ENCODE measurements around the gene MROH7.

- TF ChIP-seq POLR2A (IDR thresholded peaks at IDR 0.05; ENCODE audit: low read depth, low read length) (no peak), TAF1 (IDR thresholded peaks at IDR 0.05; ENCODE audit: low read depth, low read length) (no peak), POLR2AphosphoS5 (IDR thresholded peaks at IDR 0.05; ENCODE audit: low read depth, low read length) (no peak), SPI1 (IDR thresholded peaks at IDR 0.05; ENCODE audit: low read depth, low read length) (no peak), PAX5 (IDR thresholded peaks at IDR 0.05; ENCODE audit: insufficient read depth, low read length, severe bottlenecking) (no peak)
Observed at GRCh38 chr1:54614024-54614423, 27.6 kb upstream of the MROH7 start.

Data from GM12891 (cell line).